Endothelial cell of umbilical vein (primary cell): ENCODE data around the gene MRPL54. TPM values are rescaled to one million over a fixed set of nuclear protein-coding genes. Genes with fewer than 3 reads are reported as not detected.

ENCODE experiments used
- BruUV-seq: library from RNA; stranded (reverse); fragments of 400-500 nt; replicated peaks from 2 replicates; lab custom pipeline; 2021; lab: Mats Ljungman, UMichigan
- CTCF ChIA-PET: fragments of 300-600, 350-600 bp; sonication (Branson Sonifier 250); formaldehyde crosslinking; loops from one replicate; lab custom pipeline; 2021; ENCODE audit warnings: antibody characterized with exemption, inconsistent platforms; lab: Charles Lee
- POLR2A ChIA-PET: fragments of 300-600, 350-600 bp; sonication (Branson Sonifier 250); formaldehyde crosslinking; loops from one replicate; lab custom pipeline; 2021; ENCODE audit warnings: antibody characterized with exemption, inconsistent platforms; lab: Charles Lee
- DNase-seq: peaks from one replicate; pipeline ENCODE4 v3.0.0-alpha.2; 2011; ENCODE audit warnings: low read depth, low spot score
- FAIRE-seq: peaks from 2 replicates; lab custom pipeline; 2011; peaks lifted over from hg19 to GRCh38; lab: Jason Lieb, UNC
- H2AFZ ChIP-seq: 2 replicates; pipeline ENCODE4 v1.6.0; 2012; ENCODE audit warnings: low read depth, low read length, control low read depth, inconsistent platforms
- H3K27ac ChIP-seq: 2 replicates; pipeline ENCODE4 v1.5.1; 2011; ENCODE audit warnings: low read depth, mild to moderate bottlenecking, control low read depth, low read length, moderate library complexity; ENCODE audit not compliant: insufficient read depth
- H3K27me3 ChIP-seq, 2 experiments: 2 replicates each; pipeline versions ENCODE4 v1.6.0 to v1.6.1; 2011; ENCODE audit warnings: low read length in 2 of 2, mixed read lengths in 1 of 2; ENCODE audit not compliant: control insufficient read depth in 2 of 2, insufficient read depth in 2 of 2
- H3K36me3 ChIP-seq, 2 experiments: 2 replicates in 1 of 2; 3 replicates in 1 of 2; pipeline ENCODE4 v1.5.1; 2011; ENCODE audit warnings: low read length in 2 of 2, mild to moderate bottlenecking in 1 of 2, moderate library complexity in 1 of 2; ENCODE audit not compliant: control insufficient read depth in 2 of 2, insufficient read depth in 2 of 2; ENCODE audit errors: extremely low read depth in 1 of 2
- H3K4me1 ChIP-seq: 3 replicates; pipeline ENCODE4 v1.5.1; 2011; ENCODE audit warnings: mild to moderate bottlenecking, low read length; ENCODE audit not compliant: control insufficient read depth, insufficient read depth; ENCODE audit errors: extremely low read depth
- H3K4me2 ChIP-seq: 2 replicates; pipeline ENCODE4 v1.6.1; 2011; ENCODE audit warnings: low read length, control low read depth, mixed read lengths; ENCODE audit not compliant: insufficient read depth
- H3K4me3 ChIP-seq, 3 experiments: fragments of 200-600 bp in 1 of 3; sonication (generic), shearing (Covaris generic) in 1 of 3; replicated peaks in 1 of 3; 2 replicates each; pipeline ENCODE4 v1.5.1; 2011 to 2016; ENCODE audit warnings: control low read depth in 3 of 3, low read length in 3 of 3, mild to moderate bottlenecking in 2 of 3, inconsistent platforms in 1 of 3, low read depth in 1 of 3, moderate library complexity in 1 of 3; ENCODE audit not compliant: insufficient read depth in 1 of 3
- H3K79me2 ChIP-seq: 2 replicates; pipeline ENCODE4 v1.6.0; 2012; ENCODE audit warnings: low read length, inconsistent platforms; ENCODE audit not compliant: control insufficient read depth, insufficient read depth
- H3K9ac ChIP-seq: replicated peaks from 2 replicates; pipeline ENCODE3; 2011; ENCODE audit warnings: low read length, control low read depth; ENCODE audit not compliant: insufficient read depth; ENCODE audit errors: extremely low read depth
- H3K9me1 ChIP-seq: replicated peaks from 3 replicates; pipeline ENCODE4 v1.6.0; 2011; ENCODE audit warnings: mild to moderate bottlenecking, low read length; ENCODE audit not compliant: control insufficient read depth, insufficient read depth; ENCODE audit errors: extremely low read depth
- H3K9me3 ChIP-seq: replicated peaks from 2 replicates; pipeline ENCODE4 v1.5.1; 2012; ENCODE audit warnings: low read length, inconsistent platforms; ENCODE audit not compliant: control insufficient read depth, insufficient read depth
- H4K20me1 ChIP-seq: replicated peaks from 2 replicates; pipeline ENCODE3; 2011; ENCODE audit warnings: mild to moderate bottlenecking, low read length; ENCODE audit not compliant: control insufficient read depth, insufficient read depth; ENCODE audit errors: extremely low read depth
- CTCF ChIP-seq, 2 donors: IDR thresholded peaks; 1 replicate in 1 of 2; 2 replicates in 1 of 2; pipeline ENCODE4 v1.5.1; 2011; ENCODE audit warnings: low read length in 2 of 2, mild to moderate bottlenecking in 2 of 2, moderate library complexity in 2 of 2, control low read depth in 1 of 2, inconsistent platforms in 1 of 2, low read depth in 1 of 2; ENCODE audit not compliant: insufficient read depth in 1 of 2; ENCODE audit errors: extremely low read depth in 1 of 2
- EZH2 ChIP-seq: IDR thresholded peaks from 2 replicates; pipeline ENCODE4 v1.6.1; 2012; ENCODE audit warnings: borderline replicate concordance, low read depth, mild to moderate bottlenecking, moderate library complexity, low read length, inconsistent platforms; ENCODE audit not compliant: severe bottlenecking
- FOS ChIP-seq: IDR thresholded peaks from 2 replicates; pipeline ENCODE4 v1.6.1; 2011; ENCODE audit warnings: mild to moderate bottlenecking, low read length, moderate library complexity, borderline replicate concordance; ENCODE audit not compliant: insufficient read depth
- GATA2 ChIP-seq: IDR thresholded peaks from 2 replicates; pipeline ENCODE4 v1.7.0; 2011; ENCODE audit warnings: low read depth, mild to moderate bottlenecking, moderate library complexity, mixed read lengths, low read length; ENCODE audit not compliant: insufficient read length, insufficient read depth
- JUN ChIP-seq: IDR thresholded peaks from 2 replicates; pipeline ENCODE4 v1.6.1; 2011; ENCODE audit warnings: borderline replicate concordance, low read depth; ENCODE audit not compliant: insufficient read length, insufficient read depth
- MYC ChIP-seq: IDR thresholded peaks from one replicate; pipeline ENCODE4 v1.6.1; 2011; ENCODE audit warnings: mild to moderate bottlenecking, low read depth, low read length
- POLR2A ChIP-seq: IDR thresholded peaks from 2 replicates; pipeline ENCODE4 v1.6.1; 2012; ENCODE audit warnings: low read depth, mild to moderate bottlenecking, control low read depth, low read length
- POLR2AphosphoS5 ChIP-seq: IDR thresholded peaks from 2 replicates; pipeline ENCODE4 v1.6.1; 2012; ENCODE audit warnings: low read depth, mild to moderate bottlenecking, control low read depth, low read length, moderate library complexity; ENCODE audit not compliant: insufficient read depth
- dilution Hi-C: fragments of 300-500 bp; cut with MboI; formaldehyde crosslinking; loops from one replicate; pipeline ENCODE4 v1.15.0; 2019; ENCODE audit warnings: low sequenced_read_pairs; ENCODE audit not compliant: extremely low pct_ligation_motif_present
- intact Hi-C: fragments of 100-400 bp; cut with micrococcal nuclease; formaldehyde crosslinking; loops from one replicate; pipeline ENCODE4 v1.10.0; 2022
- polyA plus RNA-seq, 4 experiments: library from polyadenylated mRNA; depleted of rRNA in 3 of 4; stranded (reverse) in 3 of 4; unstranded in 1 of 4; fragments of >200 nt; gene quantifications; 2 replicates each; pipeline versions ENCODE4 v1.2.1 to v1.2.3, GENCODE V29; 2011 to 2012; ENCODE audit warnings: missing spikeins in 1 of 4
- total RNA-seq: library from RNA; stranded (reverse); gene quantifications from 2 replicates; pipeline ENCODE4 v1.2.3, GENCODE V29; 2021
- TF ChIP-seq, protein P1 (sequence below): IDR thresholded peaks from 2 replicates; pipeline ENCODE4 v1.6.1; 2011; ENCODE audit not compliant: insufficient read depth, insufficient read length

Gene MRPL54
- total and polyA plus RNA-seq, 2 donors (not counting 3 experiments of a cell fraction or from before 2014, with no cell fraction given): 76.3 to 93.1 TPM

DNA sequence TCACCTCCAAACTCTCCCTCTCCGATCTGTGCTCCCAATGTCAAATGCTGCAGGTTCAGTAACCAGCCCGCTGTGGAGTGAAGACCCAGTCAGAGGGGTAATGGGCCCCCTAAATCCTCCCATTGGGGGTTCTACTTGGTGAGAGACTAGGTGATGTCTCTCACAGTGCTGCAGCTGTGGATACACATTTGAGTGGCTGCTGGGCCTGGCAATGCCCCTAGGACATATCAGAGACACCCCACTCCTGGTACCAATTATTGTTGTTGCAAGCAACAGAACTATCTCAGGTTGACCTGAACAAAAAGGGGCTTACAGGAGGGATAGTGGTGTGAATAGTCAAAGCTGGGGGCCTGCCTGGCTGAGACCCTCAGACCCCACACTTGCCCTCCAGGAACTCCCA, 19.1 kb downstream of the MRPL54 start:
- Histone ChIP-seq H3K4me3 (no peak overlapping the region), H3K27me3 (peaks cover 8 to 9% of the 10 kb centered on the region in 2 experiments), H3K36me3 (no peaks in the 10 kb centered on the region), H3K79me2 (no peaks in the 10 kb centered on the region), H4K20me1 (no peaks in the 10 kb centered on the region), H3K27ac (no peak overlapping the region), H3K9me3 (peaks cover 2% of the 10 kb centered on the region), H3K4me1 (no peaks in the 10 kb centered on the region), H3K4me2 (no peak overlapping the region), H3K9ac (no peak overlapping the region), H2AFZ (no peak overlapping the region), H3K9me1 (no peaks in the 10 kb centered on the region)
- DNase-seq (no peak), FAIRE-seq (no peak)
- dilution Hi-C loops: no loop called here
- TF ChIP-seq CTCF (IDR thresholded peaks at IDR 0.05; ENCODE audit: extremely low read depth in 1 of 2, insufficient read depth in 1 of 2, low read depth in 1 of 2, low read length in 2 of 2): no peak
- no peak for TF ChIP-seq EZH2
- TF ChIP-seq, protein P1, sequence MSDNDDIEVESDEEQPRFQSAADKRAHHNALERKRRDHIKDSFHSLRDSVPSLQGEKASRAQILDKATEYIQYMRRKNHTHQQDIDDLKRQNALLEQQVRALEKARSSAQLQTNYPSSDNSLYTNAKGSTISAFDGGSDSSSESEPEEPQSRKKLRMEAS: no peak
- TF ChIP-seq GATA2: no peak
- TF ChIP-seq FOS: no peak
- no peak for TF ChIP-seq POLR2AphosphoS5
- TF ChIP-seq POLR2A: no peak
- no peak for TF ChIP-seq MYC
- no peak for TF ChIP-seq JUN
- intact Hi-C loops: no loop called here
- ChIA-PET POLR2A (no interaction called here), CTCF (no interaction called here)
- BruUV-seq: no TSS peak
